OCI-LY7 (cell line): Measurements from ENCODE around the gene STON2. TPM values are rescaled to one million over a fixed set of nuclear protein-coding genes. Genes with fewer than 3 reads are reported as not detected.
"Not testable (repeated sequence)": the region's sequence is repeated elsewhere in the genome, so short reads cannot be mapped to it uniquely, and the experiment has no call there.

Experiments used
- BruUV-seq: library from RNA; stranded (reverse); fragments of 400-500 nt; replicated peaks from 2 replicates; lab custom pipeline; 2021; lab: Mats Ljungman, UMichigan
- CTCF ChIA-PET: fragments of 300-600 bp; sonication (Branson Sonifier 250); formaldehyde crosslinking; loops from one replicate; lab custom pipeline; 2022; ENCODE audit warnings: antibody characterized with exemption; ENCODE audit not compliant: unreplicated experiment; lab: Charles Lee
- POLR2A ChIA-PET: fragments of 300-600 bp; sonication (Branson Sonifier 250); formaldehyde crosslinking; loops from one replicate; lab custom pipeline; 2022; ENCODE audit warnings: antibody characterized with exemption; lab: Charles Lee
- DNase-seq: peaks from one replicate; pipeline ENCODE4 v3.0.0-alpha.2; 2015; ENCODE audit warnings: low spot score
- H2AFZ ChIP-seq: fragments of 200-600 bp; sonication (generic), shearing (Covaris generic); 2 replicates; pipeline ENCODE4 v1.6.1; 2014; ENCODE audit warnings: mild to moderate bottlenecking, antibody characterized with exemption, low read length, moderate library complexity
- H3K27ac ChIP-seq: fragments of 200-600 bp; sonication (generic); 2 replicates; pipeline ENCODE4 v1.5.1; 2014; ENCODE audit warnings: mixed run types, low read depth, mild to moderate bottlenecking, moderate library complexity, low read length, inconsistent platforms; ENCODE audit not compliant: poor library complexity, severe bottlenecking
- H3K36me3 ChIP-seq: fragments of 200-600 bp; sonication (generic); 2 replicates; pipeline ENCODE4 v1.6.1; 2014; ENCODE audit warnings: mild to moderate bottlenecking, antibody characterized with exemption, low read length, moderate library complexity, mixed read lengths; ENCODE audit not compliant: insufficient read depth
- H3K4me1 ChIP-seq: fragments of 200-600 bp; sonication (generic); 2 replicates; pipeline ENCODE4 v1.5.1; 2014; ENCODE audit warnings: mild to moderate bottlenecking, low read length; ENCODE audit not compliant: insufficient read depth, poor library complexity, severe bottlenecking
- H3K4me2 ChIP-seq: fragments of 200-600 bp; sonication (generic); 2 replicates; pipeline ENCODE4 v1.6.1; 2014; ENCODE audit warnings: mild to moderate bottlenecking, low read length
- H3K4me3 ChIP-seq: fragments of 200-600 bp; sonication (generic); 2 replicates; pipeline ENCODE4 v1.5.1; 2014; ENCODE audit warnings: mild to moderate bottlenecking, low read depth, low read length; ENCODE audit not compliant: poor library complexity, severe bottlenecking
- H3K79me2 ChIP-seq: fragments of 200-600 bp; sonication (generic); 2 replicates; pipeline ENCODE4 v1.6.1; 2016; ENCODE audit warnings: low read depth, mild to moderate bottlenecking, low read length, moderate library complexity, mixed read lengths; ENCODE audit not compliant: insufficient read depth
- H3K9me2 ChIP-seq: fragments of 200-600 bp; sonication (generic); 2 replicates; pipeline ENCODE4 v1.6.1; 2016; ENCODE audit warnings: mild to moderate bottlenecking, low read length, mixed read lengths; ENCODE audit not compliant: insufficient read depth
- H3K9me3 ChIP-seq: fragments of 200-600 bp; sonication (generic); 2 replicates; pipeline ENCODE4 v1.6.1; 2014; ENCODE audit warnings: mild to moderate bottlenecking, mixed run types, low read length, mixed read lengths
- H4K20me1 ChIP-seq: fragments of 200-600 bp; sonication (generic); 2 replicates; pipeline ENCODE4 v1.6.1; 2014; ENCODE audit warnings: mild to moderate bottlenecking, antibody characterized with exemption, low read length, moderate library complexity, mixed read lengths; ENCODE audit not compliant: insufficient read depth
- CTCF ChIP-seq: fragments of 200-600 bp; sonication (generic); conservative IDR thresholded peaks from 2 replicates; pipeline ENCODE4 v1.5.1; 2014; ENCODE audit warnings: mild to moderate bottlenecking, antibody characterized with exemption, low read length, moderate library complexity, mixed read lengths
- EZH2phosphoT487 ChIP-seq: fragments of 200-600 bp; sonication (generic); IDR thresholded peaks from 2 replicates; pipeline ENCODE4 v1.6.1; 2018; ENCODE audit warnings: low read depth, borderline replicate concordance, mild to moderate bottlenecking, mixed run types, antibody characterized with exemption, low read length, moderate library complexity, mixed read lengths
- intact Hi-C: fragments of 100-400 bp; cut with micrococcal nuclease; formaldehyde crosslinking; loops from one replicate; pipeline ENCODE4 v1.10.0; 2022; ENCODE audit not compliant: unreplicated experiment
- total RNA-seq, 2 experiments: library from RNA; depleted of rRNA in 1 of 2; stranded (reverse); fragments of >200 nt in 1 of 2; shearing (Covaris generic) in 1 of 2; gene quantifications; 2 replicates each; pipeline ENCODE4 v1.2.3, GENCODE V29; 2014 to 2022

Gene STON2
- total RNA-seq, 2 experiments from 2014 or later = 0.25 TPM; not detected in 1

- H3K4me3 ChIP-seq = no peak overlapping the region
- intact Hi-C loops = no loop called here
- no TSS peak for BruUV-seq
- H3K36me3 ChIP-seq = no peaks in the 10 kb centered on the region
- H3K9me3 ChIP-seq = peaks cover 8% of the 10 kb centered on the region; the same call in 1 of the 2 replicates
- H3K4me2 ChIP-seq = no peak overlapping the region
- no peak for DNase-seq
- CTCF ChIA-PET = no interaction called here
- H3K9me2 ChIP-seq = no peaks in the 10 kb centered on the region
- H2AFZ ChIP-seq = no peak overlapping the region
- no peaks in the 10 kb centered on the region for H3K4me1 ChIP-seq
- POLR2A ChIA-PET = interaction anchor here (0.6 to 1.1 kb wide), 2 partner anchors 11 to 28 kb away, joined by 3 read pairs; no protein-coding TSS in a partner anchor
- H3K27ac ChIP-seq = no peak overlapping the region
- TF ChIP-seq EZH2phosphoT487 (no peak), CTCF (no peak)
- no peaks in the 10 kb centered on the region for H4K20me1 ChIP-seq
- H3K79me2 ChIP-seq = no peaks in the 10 kb centered on the region
These were observed 156.6 kb downstream of the STON2 start for GRCh38 chr14:81243499-81243898.

- H3K4me2 ChIP-seq, H3K9me2 ChIP-seq, H3K79me2 ChIP-seq, DNase-seq, H3K4me1 ChIP-seq, H4K20me1 ChIP-seq, H3K9me3 ChIP-seq, H3K27ac ChIP-seq, H3K36me3 ChIP-seq, intact Hi-C loops, H3K4me3 ChIP-seq, BruUV-seq, H2AFZ ChIP-seq, CTCF ChIA-PET: not testable (repeated sequence)
- POLR2A ChIA-PET = interaction anchor here (0.6 kb wide), 1 partner anchor 13 kb away, joined by 7 read pairs; no protein-coding TSS in a partner anchor
These were observed 163.3 kb downstream of the STON2 start for GRCh38 chr14:81236849-81237248.

- ChIA-PET POLR2A (interaction anchor here (0.6 kb wide), 1 partner anchor 12 kb away, joined by 7 read pairs; no protein-coding TSS in a partner anchor), CTCF (no interaction called here)
- Histone ChIP-seq H3K79me2 (no peaks in the 10 kb centered on the region), H3K4me3 (no peak overlapping the region), H3K4me2 (no peak overlapping the region), H3K27ac (no peak overlapping the region), H3K9me2 (no peaks in the 10 kb centered on the region), H3K4me1 (no peaks in the 10 kb centered on the region), H3K9me3 (no peaks in the 10 kb centered on the region), H2AFZ (no peak overlapping the region), H4K20me1 (no peaks in the 10 kb centered on the region), H3K36me3 (no peaks in the 10 kb centered on the region)
- no TSS peak for BruUV-seq
- intact Hi-C loops = no loop called here
- DNase-seq = no peak
- no peak for TF ChIP-seq EZH2phosphoT487
- TF ChIP-seq CTCF = no peak
These were observed 164.0 kb downstream of the STON2 start for GRCh38 chr14:81236138-81236537.
